OCI-LY1 (cell line): ENCODE data around the gene CWC22.

Source experiments
- EZH2 ChIP-seq: fragments of 200-600 bp; sonication (generic), shearing (Covaris generic); IDR thresholded peaks from 2 replicates; pipeline ENCODE4 v1.8.0; 2017; ENCODE audit warnings: borderline replicate concordance, mixed run types, mild to moderate bottlenecking, antibody characterized with exemption, low read length, moderate library complexity, mixed read lengths
- TF ChIP-seq, protein P1 (sequence below): fragments of 200-600 bp; sonication (generic), shearing (Covaris generic); IDR thresholded peaks from 2 replicates; pipeline ENCODE4 v1.5.1; 2017; ENCODE audit warnings: mild to moderate bottlenecking, antibody characterized with exemption, low read length, moderate library complexity, mixed read lengths

GRCh38 chr2:180004731-180005130 lies 2.4 kb downstream of the CWC22 start:
- TF ChIP-seq, protein P1, sequence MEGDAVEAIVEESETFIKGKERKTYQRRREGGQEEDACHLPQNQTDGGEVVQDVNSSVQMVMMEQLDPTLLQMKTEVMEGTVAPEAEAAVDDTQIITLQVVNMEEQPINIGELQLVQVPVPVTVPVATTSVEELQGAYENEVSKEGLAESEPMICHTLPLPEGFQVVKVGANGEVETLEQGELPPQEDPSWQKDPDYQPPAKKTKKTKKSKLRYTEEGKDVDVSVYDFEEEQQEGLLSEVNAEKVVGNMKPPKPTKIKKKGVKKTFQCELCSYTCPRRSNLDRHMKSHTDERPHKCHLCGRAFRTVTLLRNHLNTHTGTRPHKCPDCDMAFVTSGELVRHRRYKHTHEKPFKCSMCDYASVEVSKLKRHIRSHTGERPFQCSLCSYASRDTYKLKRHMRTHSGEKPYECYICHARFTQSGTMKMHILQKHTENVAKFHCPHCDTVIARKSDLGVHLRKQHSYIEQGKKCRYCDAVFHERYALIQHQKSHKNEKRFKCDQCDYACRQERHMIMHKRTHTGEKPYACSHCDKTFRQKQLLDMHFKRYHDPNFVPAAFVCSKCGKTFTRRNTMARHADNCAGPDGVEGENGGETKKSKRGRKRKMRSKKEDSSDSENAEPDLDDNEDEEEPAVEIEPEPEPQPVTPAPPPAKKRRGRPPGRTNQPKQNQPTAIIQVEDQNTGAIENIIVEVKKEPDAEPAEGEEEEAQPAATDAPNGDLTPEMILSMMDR = no peak
- no peak for TF ChIP-seq EZH2
